GM12872 (cell line): ENCODE results near the gene ZNF33A.
A peak's percentile ranks its signal among the peaks of the same experiment; 100 is the strongest.

Experiments used
- CTCF ChIP-seq: IDR thresholded peaks from 3 replicates; pipeline ENCODE4 v1.5.1; 2011; ENCODE audit warnings: low read depth, mild to moderate bottlenecking, low read length, moderate library complexity; ENCODE audit not compliant: insufficient read depth

ZNF33A gene

GRCh38 chr10:38010119-38010903, at the start of gene ZNF33A:
ZNF33A (plus strand) TSS chr10:38010675; CDS start chr10:38012342, 1,667 bp downstream.
- no peak for TF ChIP-seq CTCF

GRCh38 chr10:37965006-37965405, 45.5 kb upstream of the ZNF33A start:
- no peak for TF ChIP-seq CTCF

- no peak for TF ChIP-seq CTCF
Observed at GRCh38 chr10:37972396-37972795, 38.1 kb upstream of the ZNF33A start.

- TF ChIP-seq CTCF, result no peak
Observed at GRCh38 chr10:37975401-37975991, 35.0 kb upstream of the ZNF33A start.

- peak; percentile 91 for TF ChIP-seq CTCF
Observed at GRCh38 chr10:37976091-37976879, 34.2 kb upstream of the ZNF33A start, which contains the start of gene ZNF25. ZNF25 (minus strand) TSS chr10:37976647; CDS start chr10:37971722, 4,925 bp downstream.

GRCh38 chr10:37976880-37977203, 33.6 kb upstream of the ZNF33A start:
- TF ChIP-seq CTCF, result no peak

- no peak for TF ChIP-seq CTCF
Observed at GRCh38 chr10:37991655-37992054, 18.8 kb upstream of the ZNF33A start.
